ENCODE data around the gene PKP2. TPM values are rescaled to one million over a fixed set of nuclear protein-coding genes. Genes with fewer than 3 reads are reported as not detected.

The PKP2 gene
- total RNA-seq, 1 experiment from 2014 or later, result 18.4 TPM

GRCh38 chr12:32819424-32819823 lies 77.2 kb downstream of the PKP2 start:
- Histone ChIP-seq H4K91ac (ENCODE audit: insufficient read length, low read depth, low read length) (no peak overlapping the region), H2BK120ac (ENCODE audit: low read depth, low read length, poor library complexity, severe bottlenecking) (no peak overlapping the region), H3K4me1 (ENCODE audit: insufficient read depth, low read length) (no peaks in the 10 kb centered on the region), H2BK15ac (ENCODE audit: low read depth, low read length) (no peak overlapping the region), H4K20me1 (ENCODE audit: control insufficient read depth, insufficient read depth, insufficient read length) (no peaks in the 10 kb centered on the region), H4K8ac (replicated peaks; ENCODE audit: insufficient read length, low read depth, low read length) (no peak overlapping the region), H3K27ac (ENCODE audit: insufficient read length, low read depth, low read length) (no peak overlapping the region), H2AFZ (ENCODE audit: low read length) (no peak overlapping the region), H3K23me2 (ENCODE audit: insufficient read length, low read depth, low read length, poor library complexity, severe bottlenecking) (no peaks in the 10 kb centered on the region), H3K4me2 (ENCODE audit: insufficient read depth, insufficient read length, low read length) (no peak overlapping the region), H3K9me3 (ENCODE audit: control insufficient read depth, low read depth, low read length) (no peaks in the 10 kb centered on the region), H3K79me1 (ENCODE audit: insufficient read depth, low read depth, low read length, poor library complexity, severe bottlenecking) (no peaks in the 10 kb centered on the region), H3K18ac (ENCODE audit: insufficient read length, low read depth, low read length) (no peak overlapping the region), H4K5ac (ENCODE audit: insufficient read length, low read depth, low read length) (no peak overlapping the region), H3K4ac (ENCODE audit: low read depth, low read length) (no peak overlapping the region), H2BK12ac (ENCODE audit: insufficient read length, low read depth, low read length) (no peak overlapping the region), H3K56ac (ENCODE audit: insufficient read length, low read depth, low read length) (no peak overlapping the region), H2BK20ac (ENCODE audit: low read depth, low read length, poor library complexity, severe bottlenecking) (no peak overlapping the region), H3K14ac (ENCODE audit: insufficient read depth, low read length) (no peak overlapping the region), H3T11ph (ENCODE audit: low read length) (no peak overlapping the region), H3K27me3 (ENCODE audit: insufficient read depth, low read length) (no peaks in the 10 kb centered on the region), H3K23ac (ENCODE audit: insufficient read length, low read depth, low read length) (no peak overlapping the region), H3K9ac (ENCODE audit: extremely low read depth, insufficient read length, low read length) (no peak overlapping the region), H3K79me2 (ENCODE audit: insufficient read depth, low read length) (no peaks in the 10 kb centered on the region), H2AK5ac (ENCODE audit: insufficient read length, low read length) (no peak overlapping the region), H2BK5ac (ENCODE audit: insufficient read length, low read length) (no peak overlapping the region)
- H3K36me3 Mint-ChIP-seq (ENCODE audit: insufficient read depth in 1 of 3, low read depth in 3 of 3), result peaks cover 0 to 16% (median 7%) of the 10 kb centered on the region in 3 experiments; a peak in 3 of 7 replicates
- no peak for DNase-seq
- H3K27ac Mint-ChIP-seq, result no peak overlapping the region
- no peak overlapping the region for H3K4me3 Mint-ChIP-seq
- no peaks in the 10 kb centered on the region for H3K4me1 Mint-ChIP-seq
- TF ChIP-seq CTCF (conservative IDR thresholded peaks at IDR 0.05), result no peak
- no peaks in the 10 kb centered on the region for H3K9me3 Mint-ChIP-seq
- H3K27me3 Mint-ChIP-seq (ENCODE audit: low read depth), result no peaks in the 10 kb centered on the region
